ENCODE results near the gene MEOX1. TPM values are rescaled to one million over a fixed set of nuclear protein-coding genes. Genes with fewer than 3 reads are reported as not detected.
A peak's percentile ranks its signal among the peaks of the same experiment; 100 is the strongest.

MEOX1 gene
- total RNA-seq (2021; fragmentation: NEBNext Ultra II Directional; extraction: Animal tissue kit (Norgen Biotek cat#: 25700)) (not detected in 2 replicates), polyA plus RNA-seq (2011; rRNA removed) (0.03 TPM in 1 of 2 replicates, not detected in the other), polyA minus RNA-seq (2011; rRNA and poly(A)+ RNA removed) (not detected in 2 replicates)
- polyA plus RNA-seq (2011; cell fraction: cytosol; rRNA removed): not detected
- polyA plus RNA-seq (2011; cell fraction: nucleus; rRNA removed): 0.07 TPM
- polyA plus RNA-seq (2012, experiment 1 of 2): 0.11 to 0.12 TPM in 2 of 4 replicates, not detected in the others
- polyA plus RNA-seq (2012, experiment 2 of 2): not detected
- polyA plus RNA-seq (2013, experiment 1 of 2): 0.04 TPM
- polyA plus RNA-seq (2013, experiment 2 of 2): 0.11 TPM
- polyA minus RNA-seq (2011; cell fraction: cytosol; rRNA and poly(A)+ RNA removed): not detected
- polyA minus RNA-seq (2011; cell fraction: nucleus; rRNA and poly(A)+ RNA removed): 0.20 TPM
- long read RNA-seq, experiment 1: 0 reads
- long read RNA-seq, experiment 2: 0 reads

DNA sequence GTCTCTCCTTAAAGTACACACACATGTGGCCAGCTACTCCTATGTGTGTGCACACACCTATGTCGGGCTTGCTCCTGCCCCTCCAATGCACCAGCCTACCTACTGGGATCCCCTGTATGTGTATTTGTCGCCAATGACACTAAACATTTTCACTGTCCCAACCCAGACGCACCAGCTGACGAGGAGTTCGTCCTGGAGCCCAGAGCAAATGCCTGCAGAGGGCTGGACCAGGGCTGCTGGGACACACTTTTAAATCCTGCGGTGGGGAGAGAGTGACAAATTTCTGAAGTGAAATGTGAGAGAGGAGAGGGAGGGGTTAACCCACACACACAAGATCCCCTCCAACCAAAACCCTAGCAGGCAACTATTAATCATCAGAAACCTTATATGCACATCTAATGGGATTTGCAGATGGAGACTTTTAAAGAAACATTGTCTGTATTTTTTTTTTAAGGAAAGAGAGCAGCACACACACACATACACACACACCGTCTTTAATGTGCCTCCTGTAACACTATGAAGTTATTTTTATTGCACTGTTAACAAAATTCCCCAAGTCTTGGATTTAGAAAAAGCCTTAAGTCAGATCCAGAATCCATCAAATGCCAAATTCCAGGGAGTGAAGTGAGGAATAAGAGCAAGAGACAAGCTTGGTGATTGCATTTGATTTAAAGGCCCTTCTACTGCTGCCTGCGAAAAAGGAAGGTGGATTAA, at the start of gene MEOX1:
Gene MEOX1, minus strand, starts transcription at position 224 of the 714 bp plus-strand sequence. CDS start 388 bp downstream, outside the sequence.
- CTCF ChIA-PET (ENCODE audit: partially characterized antibody): interaction anchor here (0.8 to 7.0 kb wide), 4 partner anchors 8 to 84 kb away, joined by 3 to 46 read pairs (median 12); no protein-coding TSS in a partner anchor
- FAIRE-seq: no peak
- no peak for TF ChIP-seq ASH2L (IDR thresholded peaks at IDR 0.05; ENCODE audit: low read length)
- TF ChIP-seq TAF7 (optimal IDR thresholded peaks at IDR 0.05; ENCODE audit: borderline replicate concordance, low read depth, low read length): no peak
- TF ChIP-seq YY1 (IDR thresholded peaks at IDR 0.05; ENCODE audit: low read depth, low read length): no peak
- no peak for TF ChIP-seq POLR2AphosphoS5 (IDR thresholded peaks at IDR 0.05; ENCODE audit: low read depth, low read length)
- no peak for TF ChIP-seq KDM4A (IDR thresholded peaks at IDR 0.05; ENCODE audit: low read depth, low read length, severe bottlenecking)
- TF ChIP-seq SRF (IDR thresholded peaks at IDR 0.05; ENCODE audit: low read depth, low read length): no peak
- TF ChIP-seq SAP30 (IDR thresholded peaks at IDR 0.05; ENCODE audit: insufficient read depth, insufficient replicate concordance, low read length): no peak
- no peak for TF ChIP-seq POU5F1 (IDR thresholded peaks at IDR 0.05; ENCODE audit: low read depth, low read length)
- no peak for TF ChIP-seq TAF1 (IDR thresholded peaks at IDR 0.05; ENCODE audit: low read depth, low read length)
- TF ChIP-seq RAD21 (IDR thresholded peaks at IDR 0.05 in 1 of 2, conservative IDR thresholded peaks at IDR 0.05 in 1 of 2; ENCODE audit: low read depth in 2 of 2, low read length in 2 of 2): no peak

More for the DNA sequence above, at the start of gene MEOX1:
- H3K27ac ChIP-seq (ENCODE audit: low read depth, low read length): no peak within 1 kb of the TSS
- H2AFZ ChIP-seq (ENCODE audit: low read length): peak within 1 kb of the TSS; percentile 64; the same call in 1 of the 2 replicates
- H3K18ac ChIP-seq (ENCODE audit: extremely low read depth, low read length): peak within 1 kb of the TSS; percentile 73; the same call in 1 of the 2 replicates
- peaks cover 3 to 26% (median 16%) of the 10 kb centered on the region in 4 experiments; a peak in 5 of 7 replicates for H3K4me1 ChIP-seq (replicated peaks in 1 of 4; ENCODE audit: control insufficient read depth in 3 of 4, insufficient read depth in 4 of 4, low read length in 3 of 4)
- H2BK12ac ChIP-seq (ENCODE audit: low read depth, low read length): peak within 1 kb of the TSS; percentile 68; the same call in 1 of the 2 replicates
- H3K79me1 ChIP-seq (ENCODE audit: low read depth, low read length): no peaks in the 10 kb centered on the region
- no peak within 1 kb of the TSS for H3K23ac ChIP-seq (ENCODE audit: insufficient read length)
- peak within 1 kb of the TSS; percentile 15 to 39; a peak in 3 of 4 replicates for H3K4me2 ChIP-seq (ENCODE audit: insufficient read depth in 1 of 2, low read depth in 2 of 2, low read length in 2 of 2)
- no peak within 1 kb of the TSS for H3K9ac ChIP-seq (replicated peaks in 1 of 4; ENCODE audit: extremely low read depth in 1 of 4, low read depth in 3 of 4, low read length in 3 of 4)
- no peak within 1 kb of the TSS for H3K56ac ChIP-seq (replicated peaks; ENCODE audit: insufficient read length, low read depth, low read length)
- H3K36me3 ChIP-seq (ENCODE audit: control insufficient read depth in 2 of 4, insufficient read depth in 4 of 4, low read length in 3 of 4): no peaks in the 10 kb centered on the region
- no peaks in the 10 kb centered on the region; a peak in 1 of 7 replicates for H3K27me3 ChIP-seq (replicated peaks in 1 of 4; ENCODE audit: control insufficient read depth in 3 of 4, extremely low read depth in 1 of 4, insufficient read depth in 3 of 4, low read length in 3 of 4)
- no peaks in the 10 kb centered on the region for H3K9me3 ChIP-seq (ENCODE audit: insufficient read depth in 2 of 2, low read depth in 1 of 2, low read length in 1 of 2)
- H3K79me2 ChIP-seq (ENCODE audit: control insufficient read depth in 1 of 2, insufficient read depth in 2 of 2, low read length in 2 of 2): no peaks in the 10 kb centered on the region
- H4K91ac ChIP-seq (replicated peaks; ENCODE audit: insufficient read length, low read length): peak within 1 kb of the TSS; percentile 12
- no peak within 1 kb of the TSS for H2BK5ac ChIP-seq (ENCODE audit: low read depth, low read length)
- H3K14ac ChIP-seq (ENCODE audit: insufficient read length): no peak within 1 kb of the TSS
- peak within 1 kb of the TSS; percentile 81 for H3K4ac ChIP-seq (replicated peaks; ENCODE audit: insufficient read length, low read depth, low read length)
- POLR2A ChIA-PET (ENCODE audit: partially characterized antibody): no interaction called here
- 0 out of 2 replicates have a peak within 1 kb of the TSS, but pooled peaks have one; percentile 18 for H2BK20ac ChIP-seq (ENCODE audit: low read length)
- no peaks in the 10 kb centered on the region for H3K23me2 ChIP-seq (ENCODE audit: low read depth, low read length)
- H4K5ac ChIP-seq (ENCODE audit: insufficient read length, low read depth, low read length): no peak within 1 kb of the TSS
- H2BK120ac ChIP-seq (replicated peaks; ENCODE audit: low read depth, low read length): no peak within 1 kb of the TSS
- DNase-seq (ENCODE audit: low read depth in 1 of 2, low spot score in 2 of 2): no peak
- peak within 1 kb of the TSS; percentile 39; the same call in 1 of the 2 replicates for H4K8ac ChIP-seq (ENCODE audit: extremely low read depth, insufficient read depth, low read length)
- H4K20me1 ChIP-seq (replicated peaks in 1 of 2; ENCODE audit: control insufficient read depth in 1 of 2, insufficient read depth in 2 of 2, low read length in 2 of 2): no peaks in the 10 kb centered on the region
- 70% methylated on average over 8 of the region's 8 CpGs; no CpG with 5 or more reads in 1 of the 2 experiments for WGBS, 2 experiments (ENCODE audit: extremely low coverage in 1 of 2, insufficient coverage in 1 of 2, insufficient read length in 1 of 2, insufficient replicate concordance in 2 of 2, low coverage in 1 of 2, low lambda C conversion rate in 2 of 2, missing lambda C conversion rate in 1 of 2)
- no peak within 1 kb of the TSS for H2AK5ac ChIP-seq (ENCODE audit: low read depth, low read length)
- peak within 1 kb of the TSS; percentile 61; the same call in 1 of the 2 replicates for H2BK15ac ChIP-seq (ENCODE audit: low read length)
- no peak within 1 kb of the TSS for H3K4me3 ChIP-seq (ENCODE audit: extremely low read depth in 1 of 4, insufficient read depth in 2 of 4, low read depth in 3 of 4, low read length in 4 of 4)
